Naive thymus-derived CD4-positive, alpha-beta T cell (primary cell): Measurements from ENCODE around the gene CHST3. TPM values are rescaled to one million over a fixed set of nuclear protein-coding genes. Genes with fewer than 3 reads are reported as not detected.
A peak's percentile ranks its signal among the peaks of the same experiment; 100 is the strongest.

Experiments
- ATAC-seq: fragments of 150-1000 bp; cut with Tn5 transposase; 2 replicates; pipeline ENCODE4 v1.10.0; 2021; ENCODE audit warnings: mild to moderate bottlenecking, moderate library complexity
- CTCF ChIA-PET: fragments of 350-600 bp; sonication (Branson Sonifier 250); formaldehyde crosslinking; loops from one replicate; lab custom pipeline; 2021; ENCODE audit warnings: antibody characterized with exemption; lab: Charles Lee
- POLR2A ChIA-PET: fragments of 350-600 bp; sonication (Branson Sonifier 250); formaldehyde crosslinking; loops from one replicate; lab custom pipeline; 2021; ENCODE audit warnings: antibody characterized with exemption, inconsistent platforms; lab: Charles Lee
- DNase-seq, 9 donors: peaks; one replicate each; pipeline versions ENCODE4 v3.0.0 to v3.0.0-alpha.2; 2020 to 2022; ENCODE audit warnings: mixed read lengths in 1 of 9
- H3K27ac ChIP-seq: one replicate; pipeline ENCODE4 v1.7.0; 2013; ENCODE audit warnings: mild to moderate bottlenecking, low read depth, low read length, moderate library complexity
- H3K27me3 ChIP-seq, 2 donors: one replicate each; pipeline ENCODE4 v1.7.0; 2013; ENCODE audit warnings: low read length in 2 of 2, mild to moderate bottlenecking in 2 of 2, moderate library complexity in 2 of 2; ENCODE audit not compliant: control insufficient read depth in 2 of 2, insufficient read depth in 2 of 2
- H3K36me3 ChIP-seq, 3 experiments: 1 replicate in 2 of 3; 2 replicates in 1 of 3; pipeline ENCODE4 v1.7.0; 2013; ENCODE audit warnings: low read length in 3 of 3, mild to moderate bottlenecking in 3 of 3, moderate library complexity in 1 of 3; ENCODE audit not compliant: insufficient read depth in 3 of 3, control insufficient read depth in 2 of 3
- H3K4me1 ChIP-seq, 2 donors: one replicate each; pipeline ENCODE4 v1.7.0; 2013; ENCODE audit warnings: low read length in 2 of 2, mild to moderate bottlenecking in 2 of 2, moderate library complexity in 1 of 2; ENCODE audit not compliant: control insufficient read depth in 2 of 2, insufficient read depth in 2 of 2
- H3K4me3 ChIP-seq: 2 replicates; pipeline ENCODE4 v1.7.0; 2013; ENCODE audit warnings: mild to moderate bottlenecking, low read length
- H3K9me3 ChIP-seq, 3 experiments: 1 replicate in 2 of 3; 2 replicates in 1 of 3; pipeline ENCODE4 v1.7.0; 2013; ENCODE audit warnings: low read length in 3 of 3; ENCODE audit not compliant: control insufficient read depth in 2 of 3
- H3K27ac Mint-ChIP-seq, 9 donors: one replicate each; pipeline ENCODE4 v1.8.0; 2020 to 2022; ENCODE audit warnings: mixed read lengths in 9 of 9, mild to moderate bottlenecking in 8 of 9, moderate library complexity in 5 of 9, inconsistent platforms in 2 of 9
- H3K27me3 Mint-ChIP-seq, 5 donors: one replicate each; pipeline ENCODE4 v1.8.0; 2021 to 2022; ENCODE audit warnings: mixed read lengths in 5 of 5, mild to moderate bottlenecking in 1 of 5
- H3K36me3 Mint-ChIP-seq, 5 donors: one replicate each; pipeline ENCODE4 v1.8.0; 2020 to 2022; ENCODE audit warnings: mixed read lengths in 5 of 5, mild to moderate bottlenecking in 3 of 5, inconsistent platforms in 1 of 5
- H3K4me1 Mint-ChIP-seq, 7 donors: one replicate each; pipeline ENCODE4 v1.8.0; 2020 to 2022; ENCODE audit warnings: mixed read lengths in 7 of 7, mild to moderate bottlenecking in 3 of 7, inconsistent platforms in 1 of 7
- H3K4me3 Mint-ChIP-seq, 10 donors: one replicate each; pipeline ENCODE4 v1.8.0; 2020 to 2022; ENCODE audit warnings: mild to moderate bottlenecking in 10 of 10, mixed read lengths in 10 of 10, moderate library complexity in 6 of 10, inconsistent platforms in 2 of 10
- H3K9me3 Mint-ChIP-seq, 11 donors: one replicate each; pipeline ENCODE4 v1.8.0; 2020 to 2022; ENCODE audit warnings: mixed read lengths in 11 of 11, mild to moderate bottlenecking in 4 of 11, inconsistent platforms in 1 of 11, moderate library complexity in 1 of 11
- intact Hi-C, 2 donors: fragments of 100-400 bp; cut with micrococcal nuclease; formaldehyde crosslinking; loops; one replicate each; pipeline ENCODE4 v1.15.1; 2023
- polyA plus RNA-seq, 2 donors: library from polyadenylated mRNA; unstranded; fragments of 300-500 nt; fragmentation: Illumina TruSeq; gene quantifications; one replicate each; pipeline ENCODE4 v1.2.3, GENCODE V29; 2021
- total RNA-seq, 6 experiments: library from RNA in 5 of 6; stranded (reverse) in 5 of 6; gene quantifications; 1 replicate in 5 of 6; 2 replicates in 1 of 6; pipeline ENCODE4 v1.2.3 and lab custom pipeline; 2021 to 2026

Gene CHST3
- total and polyA plus RNA-seq, 7 experiments from 2014 or later, result 0.05 TPM; not detected in 6

DNA sequence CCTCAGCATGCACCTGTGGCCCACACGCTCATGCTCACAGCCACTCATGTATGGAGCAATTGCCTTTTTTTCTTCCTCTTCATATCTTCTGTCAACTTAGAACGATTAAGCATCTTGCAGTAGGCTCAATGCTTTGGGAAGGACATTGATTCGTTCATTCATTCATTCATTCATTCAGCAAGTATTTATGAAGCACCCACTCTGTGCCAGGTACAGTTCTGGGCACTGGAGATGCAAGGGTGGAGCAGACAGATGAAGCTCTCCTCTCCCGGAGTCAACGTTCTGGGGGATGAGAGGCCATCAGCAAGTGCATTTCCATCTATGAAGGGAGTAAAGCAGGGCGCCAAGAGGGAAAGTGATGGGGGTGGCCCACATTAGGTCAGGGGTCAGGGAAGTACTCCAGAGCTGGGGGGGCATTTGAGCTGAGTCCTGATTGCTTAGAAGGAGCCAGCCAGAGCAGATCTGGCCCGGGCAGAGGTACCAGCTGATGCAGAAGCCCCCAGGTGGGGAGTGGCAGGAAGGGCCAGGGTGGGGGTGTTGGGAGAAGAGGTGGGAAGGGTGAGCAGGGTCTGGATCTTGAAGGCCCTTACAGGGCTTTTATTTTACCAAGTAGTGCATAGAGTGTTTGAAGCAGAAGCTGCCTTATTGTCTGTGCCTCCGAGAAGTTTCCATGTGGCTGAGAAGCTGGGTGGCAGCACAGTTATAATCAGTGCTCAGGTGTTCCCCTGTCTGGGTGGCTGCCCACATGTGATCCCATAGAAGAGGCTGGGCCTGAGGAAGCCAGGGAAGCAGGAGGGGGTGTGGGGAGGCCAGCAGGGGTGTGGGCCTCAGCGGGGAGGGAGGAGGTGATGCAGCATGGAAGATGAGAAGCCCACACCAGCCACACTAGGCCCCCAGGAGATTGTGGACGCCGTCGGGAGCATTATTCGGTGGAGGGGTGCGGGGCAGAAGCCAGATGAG is 36.2 kb downstream of the CHST3 start:
- no peak for DNase-seq
- CTCF ChIA-PET, result no interaction called here
- Histone ChIP-seq H3K9me3 (no peaks in the 10 kb centered on the region), H3K36me3 (no peaks in the 10 kb centered on the region), H3K27ac (no peak overlapping the region), H3K4me1 (no peaks in the 10 kb centered on the region), H3K4me3 (no peak overlapping the region), H3K27me3 (no peaks in the 10 kb centered on the region)
- intact Hi-C loops, result no loop called here
- H3K36me3 Mint-ChIP-seq, result no peaks in the 10 kb centered on the region
- no peak overlapping the region for H3K4me3 Mint-ChIP-seq
- peaks cover 0 to 7% (median 0%) of the 10 kb centered on the region in 7 donors for H3K4me1 Mint-ChIP-seq
- H3K27ac Mint-ChIP-seq, result no peak overlapping the region
- H3K27me3 Mint-ChIP-seq, result peaks cover 0 to 2% (median 0%) of the 10 kb centered on the region in 5 donors
- POLR2A ChIA-PET, result no interaction called here
- no peaks in the 10 kb centered on the region for H3K9me3 Mint-ChIP-seq
- no peak for ATAC-seq

DNA sequence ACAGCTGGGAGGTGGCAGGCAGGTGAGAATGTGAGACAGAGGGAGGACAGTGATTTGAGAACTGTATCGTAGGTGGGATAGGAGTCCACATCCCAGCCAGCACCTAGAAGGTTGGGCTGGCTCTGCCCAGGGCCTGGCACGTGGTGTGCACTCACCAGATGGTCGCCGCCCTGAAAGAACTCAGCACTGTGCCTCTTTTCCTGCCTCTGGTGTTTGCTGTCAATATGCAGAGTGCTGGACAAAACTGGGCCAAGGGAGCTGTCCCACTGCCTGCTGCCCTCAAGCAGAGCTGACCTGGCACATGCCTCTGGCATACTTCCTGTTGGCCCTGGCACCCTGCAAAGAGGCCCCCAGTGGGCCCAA is 36.8 kb downstream of the CHST3 start:
- Histone ChIP-seq H3K27ac (no peak overlapping the region), H3K4me3 (no peak overlapping the region), H3K9me3 (no peaks in the 10 kb centered on the region), H3K36me3 (no peaks in the 10 kb centered on the region), H3K27me3 (no peaks in the 10 kb centered on the region), H3K4me1 (no peaks in the 10 kb centered on the region)
- ATAC-seq, result no peak
- Mint-ChIP-seq H3K4me3 (no peak overlapping the region), H3K27me3 (peaks cover 0 to 2% (median 0%) of the 10 kb centered on the region in 5 donors), H3K9me3 (no peaks in the 10 kb centered on the region), H3K27ac (no peak overlapping the region), H3K4me1 (peaks cover 0 to 7% (median 0%) of the 10 kb centered on the region in 7 donors), H3K36me3 (no peaks in the 10 kb centered on the region)
- DNase-seq, result no peak
- CTCF ChIA-PET, result no interaction called here
- intact Hi-C loops, result no loop called here
- POLR2A ChIA-PET, result no interaction called here

DNA sequence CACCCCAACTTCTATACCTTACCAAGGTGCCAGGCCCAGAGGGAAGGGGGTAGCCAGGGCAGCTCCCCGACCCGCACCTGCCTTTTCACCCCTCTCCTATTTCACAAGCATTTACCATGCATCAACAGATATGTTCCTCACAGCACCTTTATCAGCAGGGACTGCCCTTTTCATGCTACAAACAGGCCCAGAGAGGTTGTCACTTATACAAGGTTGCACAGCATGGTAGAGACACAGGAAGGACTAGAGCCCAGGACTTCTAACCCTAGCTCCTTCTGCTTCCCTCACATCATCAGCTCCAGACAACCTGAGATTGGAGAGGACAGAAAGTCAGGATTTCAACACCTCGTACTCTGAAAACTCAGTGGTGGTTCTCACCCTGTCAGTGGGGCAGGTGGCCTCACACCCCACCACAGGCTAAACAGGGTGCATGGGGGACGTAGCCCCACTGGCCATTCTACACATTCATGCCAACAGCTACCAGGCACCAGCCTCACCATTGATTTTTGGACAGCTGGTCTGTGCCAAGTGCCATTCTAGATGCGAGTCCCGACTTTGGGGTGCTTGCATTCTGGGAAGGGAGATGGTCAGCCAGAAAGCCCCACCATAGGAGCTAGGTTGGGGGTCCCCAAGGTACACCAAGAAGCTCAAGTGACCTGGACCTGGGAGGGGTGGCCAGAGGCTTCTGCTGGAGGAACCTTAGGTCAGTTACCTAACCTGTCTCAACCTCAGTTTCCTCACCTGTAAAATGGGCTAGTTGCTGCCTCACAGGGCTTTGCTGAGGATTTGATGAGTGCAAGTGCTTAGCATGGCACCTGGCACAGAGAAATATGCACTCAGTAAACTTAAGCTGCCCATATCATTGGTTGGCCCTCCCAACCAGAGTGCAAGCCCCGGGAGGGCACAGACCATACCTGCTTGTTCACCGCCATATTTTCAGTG is 38.4 kb downstream of the CHST3 start:
- Mint-ChIP-seq H3K9me3 (no peaks in the 10 kb centered on the region), H3K36me3 (no peaks in the 10 kb centered on the region), H3K27ac (peak overlapping the region in 1 of 9 donors; percentile 46), H3K27me3 (no peaks in the 10 kb centered on the region), H3K4me1 (peaks cover 0 to 3% (median 0%) of the 10 kb centered on the region in 7 donors), H3K4me3 (no peak overlapping the region)
- Histone ChIP-seq H3K9me3 (no peaks in the 10 kb centered on the region), H3K27ac (no peak overlapping the region), H3K4me3 (no peak overlapping the region), H3K36me3 (no peaks in the 10 kb centered on the region), H3K27me3 (no peaks in the 10 kb centered on the region), H3K4me1 (no peaks in the 10 kb centered on the region)
- CTCF ChIA-PET, result interaction anchor here (1.4 kb wide), 1 partner anchor 106 kb away, joined by 3 read pairs; no protein-coding TSS in a partner anchor
- DNase-seq, result no peak
- intact Hi-C loops, result no loop called here
- no peak for ATAC-seq
- POLR2A ChIA-PET, result no interaction called here

DNA sequence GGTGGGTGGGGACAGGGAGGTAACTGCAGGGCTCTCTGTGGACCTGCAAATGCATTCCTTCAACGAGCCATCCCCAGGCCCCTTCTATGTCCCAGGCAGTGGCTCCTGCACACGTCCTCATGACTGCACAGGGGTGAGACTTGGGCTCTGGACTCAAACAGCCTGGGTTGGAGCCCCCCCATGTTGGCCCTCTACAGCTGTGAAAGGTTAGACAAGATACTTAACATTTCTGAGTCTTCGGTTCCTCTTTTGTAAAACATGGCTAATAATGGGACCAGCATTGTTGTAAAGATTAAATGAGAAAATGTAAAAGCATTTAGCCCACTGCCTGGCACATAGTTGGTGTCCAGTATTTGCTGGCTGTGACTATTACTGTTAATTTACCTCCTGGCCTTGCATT is 41.8 kb downstream of the CHST3 start:
- H3K4me3 Mint-ChIP-seq, result no peak overlapping the region
- H3K36me3 Mint-ChIP-seq, result no peaks in the 10 kb centered on the region
- DNase-seq (no peak), ATAC-seq (no peak)
- H3K4me3 ChIP-seq, result no peak overlapping the region
- no peaks in the 10 kb centered on the region for H3K27me3 Mint-ChIP-seq
- no peak overlapping the region for H3K27ac ChIP-seq
- H3K4me1 Mint-ChIP-seq, result peaks cover 0 to 2% (median 0%) of the 10 kb centered on the region in 7 donors
- POLR2A ChIA-PET, result interaction anchor here (0.6 kb wide), 1 partner anchor 73 kb away, joined by 3 read pairs; no protein-coding TSS in a partner anchor
- no peaks in the 10 kb centered on the region for H3K27me3 ChIP-seq
- no peaks in the 10 kb centered on the region for H3K36me3 ChIP-seq
- no peaks in the 10 kb centered on the region for H3K9me3 ChIP-seq
- intact Hi-C loops, result no loop called here
- H3K27ac Mint-ChIP-seq, result no peak overlapping the region
- CTCF ChIA-PET, result no interaction called here
- H3K4me1 ChIP-seq, result no peaks in the 10 kb centered on the region
- H3K9me3 Mint-ChIP-seq, result no peaks in the 10 kb centered on the region

DNA sequence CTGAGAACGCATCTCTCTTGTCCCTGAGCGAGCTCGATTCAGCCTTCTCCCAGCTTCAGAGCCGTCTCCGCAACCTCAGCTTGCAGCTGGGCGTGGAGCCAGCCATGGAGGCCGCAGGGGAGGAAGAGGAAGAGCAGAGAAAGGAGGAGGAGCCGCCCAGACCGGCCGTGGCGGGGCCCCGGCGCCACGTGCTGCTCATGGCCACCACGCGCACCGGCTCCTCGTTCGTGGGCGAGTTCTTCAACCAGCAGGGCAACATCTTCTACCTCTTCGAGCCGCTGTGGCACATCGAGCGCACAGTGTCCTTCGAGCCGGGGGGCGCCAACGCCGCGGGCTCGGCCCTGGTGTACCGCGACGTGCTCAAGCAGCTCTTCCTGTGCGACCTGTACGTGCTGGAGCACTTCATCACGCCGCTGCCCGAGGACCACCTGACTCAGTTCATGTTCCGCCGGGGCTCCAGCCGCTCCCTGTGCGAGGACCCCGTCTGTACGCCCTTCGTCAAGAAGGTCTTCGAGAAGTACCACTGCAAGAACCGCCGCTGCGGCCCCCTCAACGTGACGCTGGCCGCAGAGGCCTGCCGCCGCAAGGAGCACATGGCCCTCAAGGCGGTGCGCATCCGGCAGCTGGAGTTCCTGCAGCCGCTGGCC is 43.2 kb downstream of the CHST3 start:
- no peak for ATAC-seq
- H3K4me1 ChIP-seq, result no peaks in the 10 kb centered on the region
- H3K36me3 ChIP-seq, result no peaks in the 10 kb centered on the region
- Mint-ChIP-seq H3K27me3 (no peaks in the 10 kb centered on the region), H3K9me3 (no peaks in the 10 kb centered on the region), H3K27ac (no peak overlapping the region), H3K4me1 (no peaks in the 10 kb centered on the region), H3K36me3 (no peaks in the 10 kb centered on the region), H3K4me3 (no peak overlapping the region)
- H3K4me3 ChIP-seq, result no peak overlapping the region
- CTCF ChIA-PET, result no interaction called here
- no peaks in the 10 kb centered on the region for H3K9me3 ChIP-seq
- no peak for DNase-seq
- H3K27me3 ChIP-seq, result no peaks in the 10 kb centered on the region
- POLR2A ChIA-PET, result no interaction called here
- intact Hi-C loops, result no loop called here
- no peak overlapping the region for H3K27ac ChIP-seq

DNA sequence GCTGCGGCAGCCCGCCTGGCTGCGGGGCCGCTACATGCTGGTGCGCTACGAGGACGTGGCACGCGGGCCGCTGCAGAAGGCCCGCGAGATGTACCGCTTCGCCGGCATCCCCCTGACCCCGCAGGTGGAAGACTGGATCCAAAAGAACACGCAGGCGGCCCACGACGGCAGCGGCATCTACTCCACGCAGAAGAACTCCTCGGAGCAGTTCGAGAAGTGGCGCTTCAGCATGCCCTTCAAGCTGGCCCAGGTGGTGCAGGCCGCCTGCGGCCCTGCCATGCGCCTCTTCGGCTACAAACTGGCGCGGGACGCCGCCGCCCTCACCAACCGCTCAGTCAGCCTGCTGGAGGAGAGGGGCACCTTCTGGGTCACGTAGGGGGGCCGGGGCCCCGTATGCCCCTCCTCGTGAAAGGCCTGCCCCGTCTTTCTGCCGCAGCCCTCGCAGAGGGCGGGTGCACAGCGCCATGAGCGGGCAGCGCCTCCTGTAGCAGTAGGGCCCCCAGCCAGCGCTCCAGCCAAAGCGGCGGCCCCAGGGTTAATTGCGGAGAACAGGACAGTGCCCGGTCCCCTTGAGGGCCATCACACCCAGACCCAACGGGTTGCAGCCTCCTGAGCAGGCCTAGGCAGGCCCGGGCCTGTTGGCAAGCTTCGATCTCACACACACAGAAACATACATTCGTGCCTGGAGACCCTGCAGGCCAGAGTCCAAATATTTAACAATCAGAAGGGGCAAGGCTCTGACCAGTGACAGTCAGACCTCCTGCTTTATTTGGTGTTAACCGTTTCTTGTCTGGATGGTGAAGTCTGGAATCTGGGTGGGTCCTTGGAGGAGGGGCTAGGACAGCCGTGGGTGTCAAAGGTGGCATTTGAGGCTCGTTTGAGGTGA is 44.1 kb downstream of the CHST3 start:
- Histone ChIP-seq H3K9me3 (no peaks in the 10 kb centered on the region), H3K27me3 (no peaks in the 10 kb centered on the region), H3K4me3 (no peak overlapping the region), H3K4me1 (no peaks in the 10 kb centered on the region), H3K36me3 (no peaks in the 10 kb centered on the region), H3K27ac (no peak overlapping the region)
- intact Hi-C loops, result no loop called here
- no peaks in the 10 kb centered on the region for H3K4me1 Mint-ChIP-seq
- H3K36me3 Mint-ChIP-seq, result no peaks in the 10 kb centered on the region
- CTCF ChIA-PET, result no interaction called here
- no peak for DNase-seq
- H3K27me3 Mint-ChIP-seq, result no peaks in the 10 kb centered on the region
- ATAC-seq, result no peak
- POLR2A ChIA-PET, result no interaction called here
- H3K27ac Mint-ChIP-seq, result no peak overlapping the region
- H3K9me3 Mint-ChIP-seq, result no peaks in the 10 kb centered on the region
- H3K4me3 Mint-ChIP-seq, result no peak overlapping the region
